Neural progenitor cell (in vitro differentiated cells): ENCODE data around the gene TMEM63B.

Experiments used
- CTCF ChIP-seq: fragments of 200-600 bp; sonication (generic); IDR thresholded peaks from 2 replicates; pipeline ENCODE4 v1.5.1; 2017; ENCODE audit warnings: antibody characterized with exemption, mild to moderate bottlenecking
- EZH2 ChIP-seq: fragments of 200-600 bp; sonication (generic); IDR thresholded peaks from 2 replicates; pipeline ENCODE4 v1.6.1; 2017; ENCODE audit warnings: antibody characterized with exemption, mild to moderate bottlenecking, moderate library complexity

DNA sequence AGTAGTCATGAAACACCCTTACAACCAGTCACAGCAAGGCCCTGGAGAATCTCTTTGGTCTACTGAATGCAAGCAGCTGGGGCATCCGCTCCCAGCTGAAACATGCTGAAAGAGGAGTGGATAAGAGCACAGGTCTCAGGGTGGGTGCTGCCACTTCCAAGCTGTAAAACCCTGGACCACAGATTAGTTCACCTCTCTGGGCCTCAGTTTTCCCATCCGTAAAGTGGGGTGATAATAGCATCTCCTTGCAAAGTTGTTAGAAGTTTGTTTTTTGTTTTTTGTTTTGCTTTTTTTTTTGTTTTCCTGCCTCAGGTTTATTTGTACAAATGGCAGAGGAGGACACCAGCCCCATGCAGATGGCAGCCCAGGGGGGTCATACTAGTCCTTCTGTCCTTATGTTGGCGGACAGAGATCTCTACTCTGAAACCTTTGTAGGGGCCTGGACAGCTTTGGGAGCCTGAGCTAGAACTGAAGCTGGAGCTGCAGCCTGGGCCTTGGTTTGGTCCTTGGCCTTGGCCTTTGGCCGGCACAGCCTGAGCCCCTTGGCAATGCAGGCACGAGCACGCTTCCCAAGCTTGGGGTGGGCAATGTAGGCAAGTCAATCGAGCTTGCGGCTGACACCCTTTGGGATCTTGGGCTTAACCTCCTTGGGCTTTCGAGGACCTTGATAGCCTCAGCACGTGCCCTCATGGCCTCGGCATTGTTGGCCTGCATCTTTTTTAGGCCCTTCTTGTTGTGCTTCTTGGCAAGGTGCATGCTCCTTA lies 38.3 kb upstream of the TMEM63B start:
- TF ChIP-seq CTCF, result no peak
- no peak for TF ChIP-seq EZH2
